Hepatocyte (in vitro differentiated cells): ENCODE results near the gene IL22.

Experiments used
- CTCF ChIP-seq: fragments of 200-600 bp; sonication (generic); IDR thresholded peaks from 2 replicates; pipeline ENCODE4 v1.5.1; 2016; ENCODE audit warnings: antibody characterized with exemption, mild to moderate bottlenecking; ENCODE audit not compliant: poor library complexity
- EZH2 ChIP-seq: fragments of 200-600 bp; sonication (generic); IDR thresholded peaks from 2 replicates; pipeline ENCODE4 v1.6.1; 2016; ENCODE audit warnings: antibody characterized with exemption, mild to moderate bottlenecking, borderline replicate concordance

DNA sequence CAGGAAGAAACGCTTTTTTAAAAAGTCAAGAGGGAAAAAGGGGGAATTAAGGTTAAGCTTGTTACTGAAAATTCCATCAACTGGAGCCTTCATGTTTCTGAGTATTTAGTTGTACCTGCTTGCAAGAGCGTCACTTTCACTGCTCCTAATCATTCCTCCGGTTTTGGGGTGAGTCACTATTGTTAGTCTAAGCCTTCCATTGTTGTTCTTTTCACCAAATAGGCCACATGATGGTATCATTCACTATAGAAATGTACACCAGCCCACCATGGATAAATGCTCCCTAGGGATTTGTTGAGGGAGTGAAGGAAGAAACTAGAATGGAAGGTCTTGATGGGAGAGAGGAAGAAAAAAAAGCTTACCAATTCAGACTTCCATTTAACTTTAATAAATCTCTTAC lies 3.0 kb downstream of the IL22 start:
- no peak for TF ChIP-seq CTCF
- no peak for TF ChIP-seq EZH2
